ENCODE data around the gene KRTAP13-4. TPM values are rescaled to one million over a fixed set of nuclear protein-coding genes. Genes with fewer than 3 reads are reported as not detected.

Gene KRTAP13-4
- total RNA-seq, result not detected

- no peak for DNase-seq (ENCODE audit: low spot score in 2 of 2)
- Histone ChIP-seq H3K27ac (no peak within 1 kb of the TSS), H3K27me3 (no peaks in the 10 kb centered on the region), H3K4me1 (no peaks in the 10 kb centered on the region), H3K36me3 (no peaks in the 10 kb centered on the region), H3K9me3 (no peaks in the 10 kb centered on the region), H3K4me3 (no peak within 1 kb of the TSS)
- intact Hi-C loops (cut with DNase I), result no loop called here
- TF ChIP-seq CTCF (IDR thresholded peaks at IDR 0.05), result no peak
Measured at GRCh38 chr21:30430170-30430655, at the start of gene KRTAP13-4. Gene KRTAP13-4 (plus strand): TSS chr21:30430220. CDS start chr21:30430276, 56 bp downstream.

- Histone ChIP-seq H3K36me3 (no peaks in the 10 kb centered on the region), H3K4me3 (no peak overlapping the region), H3K9me3 (no peaks in the 10 kb centered on the region), H3K27ac (no peak overlapping the region), H3K4me1 (no peaks in the 10 kb centered on the region), H3K27me3 (no peaks in the 10 kb centered on the region)
- no peak for TF ChIP-seq CTCF (IDR thresholded peaks at IDR 0.05)
- DNase-seq (ENCODE audit: low spot score in 2 of 2), result no peak
- intact Hi-C loops (cut with DNase I), result no loop called here
Measured at GRCh38 chr21:30382201-30382600, 47.8 kb upstream of the KRTAP13-4 start.

- Histone ChIP-seq H3K9me3 (no peaks in the 10 kb centered on the region), H3K36me3 (no peaks in the 10 kb centered on the region), H3K27ac (no peak overlapping the region), H3K27me3 (no peaks in the 10 kb centered on the region), H3K4me1 (no peaks in the 10 kb centered on the region), H3K4me3 (no peak overlapping the region)
- TF ChIP-seq CTCF (IDR thresholded peaks at IDR 0.05), result no peak
- DNase-seq (ENCODE audit: low spot score in 2 of 2), result no peak
- intact Hi-C loops (cut with DNase I), result no loop called here
Measured at GRCh38 chr21:30391492-30392025, 38.5 kb upstream of the KRTAP13-4 start.

- H3K9me3 ChIP-seq, result no peaks in the 10 kb centered on the region
Measured at GRCh38 chr21:30395731-30396130, 34.3 kb upstream of the KRTAP13-4 start, which contains the start of gene KRTAP13-1. Gene KRTAP13-1 (plus strand): TSS chr21:30396031. CDS start chr21:30396087, 56 bp downstream.

GRCh38 chr21:30408782-30409494 is 21.1 kb upstream of the KRTAP13-4 start:
- H3K27me3 ChIP-seq, result no peaks in the 10 kb centered on the region
- intact Hi-C loops (cut with DNase I), result no loop called here
- H3K4me1 ChIP-seq, result no peaks in the 10 kb centered on the region
- H3K9me3 ChIP-seq, result no peaks in the 10 kb centered on the region
- TF ChIP-seq CTCF (IDR thresholded peaks at IDR 0.05), result peak in 1 of 3 experiments; percentile 18
- H3K27ac ChIP-seq, result no peak overlapping the region
- H3K4me3 ChIP-seq, result no peak overlapping the region
- DNase-seq (ENCODE audit: low spot score in 2 of 2), result no peak
- no peaks in the 10 kb centered on the region for H3K36me3 ChIP-seq

More at GRCh38 chr21:30395731-30396130, 34.3 kb upstream of the KRTAP13-4 start, which contains the start of gene KRTAP13-1:
- H3K36me3 ChIP-seq, result no peaks in the 10 kb centered on the region
- TF ChIP-seq CTCF (IDR thresholded peaks at IDR 0.05), result no peak
- H3K27me3 ChIP-seq, result no peaks in the 10 kb centered on the region
- no peak within 1 kb of the TSS for H3K27ac ChIP-seq
- H3K4me3 ChIP-seq, result no peak within 1 kb of the TSS
- H3K4me1 ChIP-seq, result no peaks in the 10 kb centered on the region
- intact Hi-C loops (cut with DNase I), result no loop called here
- DNase-seq (ENCODE audit: low spot score in 2 of 2), result no peak

All from ascending aorta (tissue), 2 donors.